A549 (cell line): ENCODE results near the gene C6orf58. TPM values are rescaled to one million over a fixed set of nuclear protein-coding genes. Genes with fewer than 3 reads are reported as not detected.

ENCODE experiments used
- ATAC-seq, 2 experiments: fragments of 200-7000 bp in 1 of 2; fragments of >200 bp in 1 of 2; cut with Nextera tagmentation in 1 of 2; cut with Tn5 transposase in 1 of 2; 3 replicates each; pipeline versions ENCODE4 v1.8.0 to v1.9.1; 2018 to 2020; ENCODE audit warnings: mild to moderate bottlenecking in 1 of 2, moderate library complexity in 1 of 2
- CTCF ChIA-PET: fragments of 300-600 bp; sonication (Branson Sonifier 250); formaldehyde crosslinking; extraction: SDS; loops from one replicate; lab custom pipeline; 2021; ENCODE audit warnings: antibody characterized with exemption, inconsistent platforms; lab: Yijun Ruan, JAX
- POLR2A ChIA-PET: fragments of 350-600 bp; formaldehyde crosslinking; extraction: SDS; loops from one replicate; lab custom pipeline; 2021; ENCODE audit warnings: antibody characterized with exemption, inconsistent platforms; lab: Yijun Ruan, JAX
- DNase-seq, 2 experiments: peaks; one replicate each; pipeline versions ENCODE4 v3.0.0 to v3.0.0-alpha.2; 2011 to 2016; ENCODE audit warnings: low read depth in 1 of 2, low spot score in 1 of 2
- FAIRE-seq: peaks from 2 replicates; lab custom pipeline; 2011; peaks lifted over from hg19 to GRCh38; lab: Jason Lieb, UNC
- H3K27ac ChIP-seq, 2 experiments: fragments of >200 bp; sonication (Bioruptor Twin); formaldehyde crosslinking; 3 replicates each; pipeline ENCODE4 v1.5.1; 2016 to 2017
- H3K4me1 ChIP-seq: fragments of >200 bp; sonication (Bioruptor Twin); formaldehyde crosslinking; 3 replicates; pipeline ENCODE4 v1.6.1; 2016
- H3K4me2 ChIP-seq: fragments of >200 bp; sonication (Bioruptor Twin); formaldehyde crosslinking; 3 replicates; pipeline ENCODE4 v1.6.1; 2016
- H3K4me3 ChIP-seq: fragments of >200 bp; sonication (Bioruptor Twin); formaldehyde crosslinking; 3 replicates; pipeline ENCODE4 v1.5.1; 2016
- H3K9me3 ChIP-seq: fragments of >200 bp; sonication (Bioruptor Twin); formaldehyde crosslinking; 3 replicates; pipeline ENCODE4 v1.6.1; 2016
- BHLHE40 ChIP-seq: IDR thresholded peaks from 2 replicates; pipeline ENCODE4 v1.6.1; 2012; ENCODE audit warnings: low read depth, low read length, inconsistent platforms
- CBX2 ChIP-seq: fragments of 200-600 bp; sonication (generic); IDR thresholded peaks from 2 replicates; pipeline ENCODE4 v1.6.1; 2016; ENCODE audit warnings: low read depth, mild to moderate bottlenecking, borderline replicate concordance
- CHD2 ChIP-seq: fragments of 150-350 bp; IDR thresholded peaks from 2 replicates; pipeline ENCODE4 v1.6.1; 2014; ENCODE audit warnings: low read length; ENCODE audit not compliant: partially characterized antibody
- EHF ChIP-seq: fragments of 250-450 bp; sonication (Bioruptor Pico); IDR thresholded peaks from 2 replicates; pipeline ENCODE4 v1.5.0; 2020; ENCODE audit warnings: mild to moderate bottlenecking
- EHMT2 ChIP-seq: fragments of 200-600 bp; sonication (generic); IDR thresholded peaks from 2 replicates; pipeline ENCODE4 v1.6.1; 2016; ENCODE audit warnings: antibody characterized with exemption, low read depth, mild to moderate bottlenecking, moderate library complexity
- EP300 ChIP-seq, 2 experiments: fragments of >200 bp; sonication (Bioruptor Twin); formaldehyde crosslinking; IDR thresholded peaks; 2 replicates in 1 of 2; 3 replicates in 1 of 2; pipeline ENCODE4 v1.6.1; 2016 to 2017
- FOSB ChIP-seq: fragments of 250-450 bp; sonication (Bioruptor Pico); IDR thresholded peaks from 2 replicates; pipeline ENCODE4 v1.5.0; 2020; ENCODE audit warnings: mild to moderate bottlenecking, moderate library complexity
- FOSL2 ChIP-seq, 2 experiments: fragments of 450-650 bp in 1 of 2; fragments of >200 bp in 1 of 2; sonication (Bioruptor Twin) in 1 of 2; formaldehyde crosslinking; IDR thresholded peaks; 2 replicates each; pipeline versions ENCODE4 v1.5.0 to v1.6.1; 2016 to 2020; ENCODE audit warnings: mild to moderate bottlenecking in 1 of 2, moderate library complexity in 1 of 2
- HOXA7 ChIP-seq: fragments of 250-450 bp; sonication (Bioruptor Pico); IDR thresholded peaks from 2 replicates; pipeline ENCODE4 v1.5.0; 2020; ENCODE audit warnings: mild to moderate bottlenecking, moderate library complexity
- JUN ChIP-seq, 2 experiments: fragments of >200 bp; sonication (Bioruptor Twin); formaldehyde crosslinking; IDR thresholded peaks; 2 replicates in 1 of 2; 3 replicates in 1 of 2; pipeline ENCODE4 v1.6.1; 2016 to 2017
- MAFK ChIP-seq: fragments of 450-650 bp; IDR thresholded peaks from 2 replicates; pipeline ENCODE4 v1.6.1; 2014; ENCODE audit not compliant: partially characterized antibody
- MAZ ChIP-seq: fragments of 150-350 bp; IDR thresholded peaks from 2 replicates; pipeline ENCODE4 v1.6.1; 2014; ENCODE audit warnings: antibody characterized with exemption, low read depth, low read length, borderline replicate concordance
- NPAS2 ChIP-seq: fragments of 250-450 bp; sonication (Bioruptor Pico); IDR thresholded peaks from 2 replicates; pipeline ENCODE4 v1.8.0; 2022; ENCODE audit warnings: mild to moderate bottlenecking, moderate library complexity, borderline replicate concordance
- NR3C1 ChIP-seq: fragments of >200 bp; sonication (Bioruptor Twin); formaldehyde crosslinking; IDR thresholded peaks from 3 replicates; pipeline ENCODE4 v1.6.1; 2017
- PHF8 ChIP-seq: fragments of 200-600 bp; sonication (generic); IDR thresholded peaks from 2 replicates; pipeline ENCODE4 v1.6.1; 2016; ENCODE audit warnings: low read depth, mild to moderate bottlenecking, antibody characterized with exemption, moderate library complexity, borderline replicate concordance
- RCOR1 ChIP-seq: fragments of 150-350 bp; IDR thresholded peaks from 2 replicates; pipeline ENCODE4 v1.6.1; 2014; ENCODE audit warnings: antibody characterized with exemption, low read length, low read depth
- RNF2 ChIP-seq: fragments of 200-600 bp; sonication (generic); IDR thresholded peaks from 2 replicates; pipeline ENCODE4 v1.6.1; 2016; ENCODE audit warnings: low read depth, mild to moderate bottlenecking, antibody characterized with exemption, moderate library complexity, borderline replicate concordance
- TP53 ChIP-seq: fragments of 250-450 bp; sonication (Bioruptor Pico); IDR thresholded peaks from 2 replicates; pipeline ENCODE4 v1.5.0; 2021; ENCODE audit warnings: mild to moderate bottlenecking, moderate library complexity
- WGBS: methylation state at CpG from one replicate; pipeline ENCODE4 v1.1.6; 2017; ENCODE audit errors: missing lambda C conversion rate; 5-methylcytosine and 5-hydroxymethylcytosine counted together
- polyA plus RNA-seq, 4 experiments: library from polyadenylated mRNA; depleted of rRNA in 3 of 4; stranded (reverse); fragments of >200 nt; fragmentation: RNase III in 1 of 4; extraction: RNeasy Plus Mini Kit Qiagen cat#74134 plus additional on column Dnase treatment in 1 of 4; gene quantifications; 2 replicates in 3 of 4; 3 replicates in 1 of 4; pipeline ENCODE4 v1.2.3, GENCODE V29; 2011 to 2017
- TF ChIP-seq, protein P1 (sequence below): fragments of >200 bp; sonication (Bioruptor Twin); formaldehyde crosslinking; IDR thresholded peaks from 2 replicates; pipeline ENCODE4 v1.6.1; 2016
- TF ChIP-seq, protein P2 (sequence below): fragments of 200-600 bp; sonication (generic); IDR thresholded peaks from 2 replicates; pipeline ENCODE4 v1.6.1; 2016; ENCODE audit warnings: antibody characterized with exemption, mild to moderate bottlenecking, moderate library complexity
- TF ChIP-seq, protein P3 (sequence below): IDR thresholded peaks from 2 replicates; pipeline ENCODE4 v1.6.1; 2012
- TF ChIP-seq, protein P4 (sequence below): IDR thresholded peaks from 2 replicates; pipeline ENCODE4 v1.6.1; 2012; ENCODE audit warnings: low read depth, borderline replicate concordance
- TF ChIP-seq, protein P5 (sequence below): fragments of 450-650 bp; IDR thresholded peaks from 2 replicates; pipeline ENCODE4 v1.6.1; 2014; ENCODE audit warnings: antibody characterized with exemption
- TF ChIP-seq, protein P6 (sequence below): fragments of >200 bp; sonication (Bioruptor Twin); formaldehyde crosslinking; IDR thresholded peaks from 3 replicates; pipeline ENCODE4 v1.6.1; 2016
- TF ChIP-seq, protein P7 (sequence below): fragments of 250-450 bp; sonication (Bioruptor Pico); IDR thresholded peaks from 2 replicates; pipeline ENCODE4 v1.5.0; 2020; ENCODE audit warnings: low read depth, mild to moderate bottlenecking, moderate library complexity

Gene C6orf58
- polyA plus RNA-seq, 2 of the 4 experiments (the other 2 are of a cell fraction): 0.12 TPM; not detected in 1

DNA sequence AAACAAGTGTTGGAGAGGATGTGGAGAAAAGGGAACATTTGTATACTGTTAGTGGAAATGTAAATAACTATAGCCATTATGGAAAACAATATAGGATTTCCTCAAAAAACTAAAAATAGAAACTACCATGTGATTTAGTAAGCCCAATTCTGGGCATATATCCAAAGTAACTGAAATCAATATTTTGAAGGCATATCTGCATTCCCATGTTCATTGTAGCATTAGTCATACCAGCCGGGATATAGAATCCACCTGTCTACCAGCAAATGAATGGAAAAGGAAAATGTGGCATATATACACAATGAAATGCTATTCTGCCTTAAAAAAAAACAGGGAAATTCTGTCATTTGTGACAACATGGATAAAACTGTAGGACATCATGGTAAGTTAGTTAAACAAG, 15.3 kb upstream of the C6orf58 start:
- 47% methylated on average over 1 of the region's 1 CpG for WGBS
- ATAC-seq: no peak
- no peak overlapping the region for H3K4me3 ChIP-seq
- TF ChIP-seq EHMT2: no peak
- TF ChIP-seq, protein P1, sequence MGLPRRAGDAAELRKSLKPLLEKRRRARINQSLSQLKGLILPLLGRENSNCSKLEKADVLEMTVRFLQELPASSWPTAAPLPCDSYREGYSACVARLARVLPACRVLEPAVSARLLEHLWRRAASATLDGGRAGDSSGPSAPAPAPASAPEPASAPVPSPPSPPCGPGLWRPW: no peak
- TF ChIP-seq JUN (IDR thresholded peaks at IDR 0.05): no peak
- TF ChIP-seq PHF8: no peak
- TF ChIP-seq BHLHE40: no peak
- no peak for TF ChIP-seq MAFK
- no peak for TF ChIP-seq MAZ
- TF ChIP-seq EP300 (IDR thresholded peaks at IDR 0.05): no peak
- TF ChIP-seq RNF2: no peak
- no peak for TF ChIP-seq EHF (CRISPR knock-in tag)
- TF ChIP-seq, protein P2, sequence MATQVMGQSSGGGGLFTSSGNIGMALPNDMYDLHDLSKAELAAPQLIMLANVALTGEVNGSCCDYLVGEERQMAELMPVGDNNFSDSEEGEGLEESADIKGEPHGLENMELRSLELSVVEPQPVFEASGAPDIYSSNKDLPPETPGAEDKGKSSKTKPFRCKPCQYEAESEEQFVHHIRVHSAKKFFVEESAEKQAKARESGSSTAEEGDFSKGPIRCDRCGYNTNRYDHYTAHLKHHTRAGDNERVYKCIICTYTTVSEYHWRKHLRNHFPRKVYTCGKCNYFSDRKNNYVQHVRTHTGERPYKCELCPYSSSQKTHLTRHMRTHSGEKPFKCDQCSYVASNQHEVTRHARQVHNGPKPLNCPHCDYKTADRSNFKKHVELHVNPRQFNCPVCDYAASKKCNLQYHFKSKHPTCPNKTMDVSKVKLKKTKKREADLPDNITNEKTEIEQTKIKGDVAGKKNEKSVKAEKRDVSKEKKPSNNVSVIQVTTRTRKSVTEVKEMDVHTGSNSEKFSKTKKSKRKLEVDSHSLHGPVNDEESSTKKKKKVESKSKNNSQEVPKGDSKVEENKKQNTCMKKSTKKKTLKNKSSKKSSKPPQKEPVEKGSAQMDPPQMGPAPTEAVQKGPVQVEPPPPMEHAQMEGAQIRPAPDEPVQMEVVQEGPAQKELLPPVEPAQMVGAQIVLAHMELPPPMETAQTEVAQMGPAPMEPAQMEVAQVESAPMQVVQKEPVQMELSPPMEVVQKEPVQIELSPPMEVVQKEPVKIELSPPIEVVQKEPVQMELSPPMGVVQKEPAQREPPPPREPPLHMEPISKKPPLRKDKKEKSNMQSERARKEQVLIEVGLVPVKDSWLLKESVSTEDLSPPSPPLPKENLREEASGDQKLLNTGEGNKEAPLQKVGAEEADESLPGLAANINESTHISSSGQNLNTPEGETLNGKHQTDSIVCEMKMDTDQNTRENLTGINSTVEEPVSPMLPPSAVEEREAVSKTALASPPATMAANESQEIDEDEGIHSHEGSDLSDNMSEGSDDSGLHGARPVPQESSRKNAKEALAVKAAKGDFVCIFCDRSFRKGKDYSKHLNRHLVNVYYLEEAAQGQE: no peak
- TF ChIP-seq, protein P3, sequence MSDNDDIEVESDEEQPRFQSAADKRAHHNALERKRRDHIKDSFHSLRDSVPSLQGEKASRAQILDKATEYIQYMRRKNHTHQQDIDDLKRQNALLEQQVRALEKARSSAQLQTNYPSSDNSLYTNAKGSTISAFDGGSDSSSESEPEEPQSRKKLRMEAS: no peak
- TF ChIP-seq CHD2: no peak
- no peak for TF ChIP-seq FOSL2 (IDR thresholded peaks at IDR 0.05)
- no peak for TF ChIP-seq FOSL2 (CRISPR knock-in tag; IDR thresholded peaks at IDR 0.05)
- TF ChIP-seq CBX2: no peak
- TF ChIP-seq, protein P4, sequence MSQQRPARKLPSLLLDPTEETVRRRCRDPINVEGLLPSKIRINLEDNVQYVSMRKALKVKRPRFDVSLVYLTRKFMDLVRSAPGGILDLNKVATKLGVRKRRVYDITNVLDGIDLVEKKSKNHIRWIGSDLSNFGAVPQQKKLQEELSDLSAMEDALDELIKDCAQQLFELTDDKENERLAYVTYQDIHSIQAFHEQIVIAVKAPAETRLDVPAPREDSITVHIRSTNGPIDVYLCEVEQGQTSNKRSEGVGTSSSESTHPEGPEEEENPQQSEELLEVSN: no peak
- TF ChIP-seq NPAS2 (CRISPR knock-in tag): no peak
- TF ChIP-seq TP53 (CRISPR knock-in tag): no peak
- TF ChIP-seq, protein P5, sequence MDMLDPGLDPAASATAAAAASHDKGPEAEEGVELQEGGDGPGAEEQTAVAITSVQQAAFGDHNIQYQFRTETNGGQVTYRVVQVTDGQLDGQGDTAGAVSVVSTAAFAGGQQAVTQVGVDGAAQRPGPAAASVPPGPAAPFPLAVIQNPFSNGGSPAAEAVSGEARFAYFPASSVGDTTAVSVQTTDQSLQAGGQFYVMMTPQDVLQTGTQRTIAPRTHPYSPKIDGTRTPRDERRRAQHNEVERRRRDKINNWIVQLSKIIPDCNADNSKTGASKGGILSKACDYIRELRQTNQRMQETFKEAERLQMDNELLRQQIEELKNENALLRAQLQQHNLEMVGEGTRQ: no peak
- no peak for FAIRE-seq
- H3K27ac ChIP-seq: no peak overlapping the region
- H3K9me3 ChIP-seq: no peaks in the 10 kb centered on the region
- ChIA-PET POLR2A (no interaction called here), CTCF (no interaction called here)
- DNase-seq: no peak
- H3K4me1 ChIP-seq: no peaks in the 10 kb centered on the region
- H3K4me2 ChIP-seq: no peak overlapping the region

DNA sequence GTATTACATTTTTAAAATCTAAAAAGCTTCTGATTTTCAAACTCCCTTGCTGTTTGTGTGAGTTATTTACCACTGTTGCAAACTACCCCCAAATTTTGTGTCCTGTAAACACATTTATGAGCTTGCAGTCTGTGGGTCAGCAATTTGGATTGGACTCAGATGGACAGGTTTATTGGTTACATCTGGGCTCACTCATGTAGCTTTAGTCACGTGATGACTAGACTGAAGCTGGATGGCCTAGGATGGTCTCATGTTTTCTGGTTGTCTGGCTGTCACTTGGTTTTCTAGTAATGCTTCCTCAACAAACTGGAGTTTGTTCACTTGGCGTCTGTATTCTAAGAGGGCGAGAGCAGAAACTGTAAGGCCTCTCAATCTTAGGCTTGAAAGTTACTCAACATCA, 12.2 kb upstream of the C6orf58 start:
- POLR2A ChIA-PET: no interaction called here
- ATAC-seq: no peak
- Histone ChIP-seq H3K4me1 (no peaks in the 10 kb centered on the region), H3K27ac (no peak overlapping the region), H3K4me3 (no peak overlapping the region), H3K4me2 (no peak overlapping the region), H3K9me3 (no peaks in the 10 kb centered on the region)
- CTCF ChIA-PET: interaction anchor here (1.1 to 1.2 kb wide), 2 partner anchors 9 to 10 kb away, joined by 4 read pairs; no protein-coding TSS in a partner anchor
- DNase-seq: no peak
- 78% methylated on average over 3 of the region's 3 CpGs for WGBS
- FAIRE-seq: no peak
- no peak for TF ChIP-seq HOXA7 (CRISPR knock-in tag)
- TF ChIP-seq NR3C1: no peak
- TF ChIP-seq RCOR1: no peak
- TF ChIP-seq, protein P4: no peak
- TF ChIP-seq, protein P6, sequence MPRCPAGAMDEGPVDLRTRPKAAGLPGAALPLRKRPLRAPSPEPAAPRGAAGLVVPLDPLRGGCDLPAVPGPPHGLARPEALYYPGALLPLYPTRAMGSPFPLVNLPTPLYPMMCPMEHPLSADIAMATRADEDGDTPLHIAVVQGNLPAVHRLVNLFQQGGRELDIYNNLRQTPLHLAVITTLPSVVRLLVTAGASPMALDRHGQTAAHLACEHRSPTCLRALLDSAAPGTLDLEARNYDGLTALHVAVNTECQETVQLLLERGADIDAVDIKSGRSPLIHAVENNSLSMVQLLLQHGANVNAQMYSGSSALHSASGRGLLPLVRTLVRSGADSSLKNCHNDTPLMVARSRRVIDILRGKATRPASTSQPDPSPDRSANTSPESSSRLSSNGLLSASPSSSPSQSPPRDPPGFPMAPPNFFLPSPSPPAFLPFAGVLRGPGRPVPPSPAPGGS: no peak
- TF ChIP-seq FOSB: no peak
- TF ChIP-seq, protein P7, sequence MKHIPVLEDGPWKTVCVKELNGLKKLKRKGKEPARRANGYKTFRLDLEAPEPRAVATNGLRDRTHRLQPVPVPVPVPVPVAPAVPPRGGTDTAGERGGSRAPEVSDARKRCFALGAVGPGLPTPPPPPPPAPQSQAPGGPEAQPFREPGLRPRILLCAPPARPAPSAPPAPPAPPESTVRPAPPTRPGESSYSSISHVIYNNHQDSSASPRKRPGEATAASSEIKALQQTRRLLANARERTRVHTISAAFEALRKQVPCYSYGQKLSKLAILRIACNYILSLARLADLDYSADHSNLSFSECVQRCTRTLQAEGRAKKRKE (CRISPR knock-in tag): no peak
